Esophagus muscularis mucosa (tissue), 4 donors: ENCODE data around the gene TMCO1. TPM values are rescaled to one million over a fixed set of nuclear protein-coding genes. Genes with fewer than 3 reads are reported as not detected.
"Not testable (repeated sequence)": the region's sequence is repeated elsewhere in the genome, so short reads cannot be mapped to it uniquely, and the experiment has no call there.

Experiments used
- DNase-seq: peaks from one replicate; pipeline ENCODE4 v3.0.0-alpha.2; 2017; ENCODE audit errors: extremely low spot score
- H3K27ac ChIP-seq, 4 donors: fragments of 200-600 bp; sonication (generic); replicated peaks in 1 of 4; 1 replicate in 3 of 4; 2 replicates in 1 of 4; pipeline ENCODE4 v1.5.1; 2016 to 2019; ENCODE audit warnings: mild to moderate bottlenecking in 1 of 4
- H3K27me3 ChIP-seq, 4 donors: fragments of 200-600 bp; sonication (generic); one replicate each; pipeline versions ENCODE4 v1.5.1 to v1.6.0; 2016 to 2019
- H3K36me3 ChIP-seq, 4 donors: fragments of 200-600 bp; sonication (generic); one replicate each; pipeline ENCODE4 v1.5.1; 2016 to 2019
- H3K4me1 ChIP-seq, 4 donors: fragments of 200-600 bp; sonication (generic); one replicate each; pipeline ENCODE4 v1.5.1; 2016 to 2019
- H3K4me3 ChIP-seq, 4 donors: fragments of 200-600 bp; sonication (generic); 1 replicate in 2 of 4; 2 replicates in 2 of 4; pipeline ENCODE4 v1.5.1; 2016 to 2019; ENCODE audit warnings: mild to moderate bottlenecking in 4 of 4, moderate library complexity in 1 of 4
- H3K9me3 ChIP-seq, 4 donors: fragments of 200-600 bp; sonication (generic); 1 replicate in 3 of 4; 2 replicates in 1 of 4; pipeline ENCODE4 v1.5.1; 2016 to 2019
- EP300 ChIP-seq: sonication (generic); formaldehyde crosslinking; IDR thresholded peaks from one replicate; pipeline ENCODE4 v1.6.1; 2017; ENCODE audit warnings: antibody characterized with exemption
- POLR2A ChIP-seq: fragments of 450-650 bp; IDR thresholded peaks from one replicate; pipeline ENCODE4 v1.6.1; 2017; ENCODE audit warnings: antibody characterized with exemption, moderate library complexity, mild to moderate bottlenecking, low read depth
- POLR2AphosphoS5 ChIP-seq, 2 donors: sonication (generic); formaldehyde crosslinking; IDR thresholded peaks; one replicate each; pipeline ENCODE4 v1.6.1; 2017; ENCODE audit warnings: antibody characterized with exemption in 2 of 2
- WGBS: methylation state at CpG from one replicate; pipeline ENCODE4 v1.1.5; 2018; 5-methylcytosine and 5-hydroxymethylcytosine counted together
- intact Hi-C: fragments of 100-400 bp; cut with DNase I; formaldehyde crosslinking; loops from one replicate; pipeline ENCODE4 v1.15.1; 2023
- total RNA-seq, 4 donors: library from RNA; depleted of rRNA; stranded (reverse); fragments of >200 nt; gene quantifications; one replicate each; pipeline versions ENCODE4 v1.1.0 to v1.2.1, GENCODE V29; 2016
- TF ChIP-seq, protein P1 (sequence below), 3 experiments: fragments of 200-600 bp in 2 of 3; fragments of 450-650 bp in 1 of 3; sonication (generic) in 2 of 3; IDR thresholded peaks; one replicate each; pipeline ENCODE4 v1.5.1; 2017 to 2019; ENCODE audit warnings: antibody characterized with exemption in 3 of 3, mild to moderate bottlenecking in 2 of 3, moderate library complexity in 1 of 3

The TMCO1 gene
- total RNA-seq, 4 donors from 2014 or later = 36.0 to 45.7 (median 37.8) TPM

DNA sequence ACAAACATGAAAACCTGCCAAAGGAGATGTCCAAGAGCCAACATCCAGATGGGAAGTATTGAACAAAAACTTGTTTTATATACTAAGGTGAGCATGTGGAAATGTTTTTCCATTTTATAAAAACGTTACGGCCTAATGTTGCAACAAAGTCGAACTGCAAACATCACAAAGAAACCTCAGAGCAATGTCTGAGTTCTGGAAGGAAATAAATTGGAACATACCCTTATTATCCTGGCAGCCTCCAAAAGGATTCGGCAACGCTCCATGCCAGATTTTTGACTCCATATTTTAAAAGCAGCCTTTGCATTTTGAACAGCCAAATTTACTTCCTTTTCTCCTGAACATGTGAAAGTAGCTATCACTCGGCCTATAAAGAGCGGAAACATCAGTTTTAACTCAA is 73.6 kb downstream of the TMCO1 start:
- no peak overlapping the region for H3K27ac ChIP-seq
- H3K27me3 ChIP-seq = no peaks in the 10 kb centered on the region
- WGBS = 71% methylated on average over 7 of the region's 7 CpGs
- DNase-seq = no peak
- intact Hi-C loops = loop anchor here (5.0 kb wide), 2 partner anchors 63 to 72 kb away; partner anchors contain the start of genes MGST3 and TMCO1
- H3K9me3 ChIP-seq = no peaks in the 10 kb centered on the region
- peaks cover 0 to 19% (median 8%) of the 10 kb centered on the region in 4 donors for H3K36me3 ChIP-seq
- H3K4me1 ChIP-seq = peaks cover 20 to 35% (median 31%) of the 10 kb centered on the region in 4 donors
- TF ChIP-seq POLR2A (no peak), POLR2AphosphoS5 (IDR thresholded peaks at IDR 0.05) (no peak), EP300 (no peak)
- TF ChIP-seq, protein P1, sequence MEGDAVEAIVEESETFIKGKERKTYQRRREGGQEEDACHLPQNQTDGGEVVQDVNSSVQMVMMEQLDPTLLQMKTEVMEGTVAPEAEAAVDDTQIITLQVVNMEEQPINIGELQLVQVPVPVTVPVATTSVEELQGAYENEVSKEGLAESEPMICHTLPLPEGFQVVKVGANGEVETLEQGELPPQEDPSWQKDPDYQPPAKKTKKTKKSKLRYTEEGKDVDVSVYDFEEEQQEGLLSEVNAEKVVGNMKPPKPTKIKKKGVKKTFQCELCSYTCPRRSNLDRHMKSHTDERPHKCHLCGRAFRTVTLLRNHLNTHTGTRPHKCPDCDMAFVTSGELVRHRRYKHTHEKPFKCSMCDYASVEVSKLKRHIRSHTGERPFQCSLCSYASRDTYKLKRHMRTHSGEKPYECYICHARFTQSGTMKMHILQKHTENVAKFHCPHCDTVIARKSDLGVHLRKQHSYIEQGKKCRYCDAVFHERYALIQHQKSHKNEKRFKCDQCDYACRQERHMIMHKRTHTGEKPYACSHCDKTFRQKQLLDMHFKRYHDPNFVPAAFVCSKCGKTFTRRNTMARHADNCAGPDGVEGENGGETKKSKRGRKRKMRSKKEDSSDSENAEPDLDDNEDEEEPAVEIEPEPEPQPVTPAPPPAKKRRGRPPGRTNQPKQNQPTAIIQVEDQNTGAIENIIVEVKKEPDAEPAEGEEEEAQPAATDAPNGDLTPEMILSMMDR (IDR thresholded peaks at IDR 0.05) = no peak
- no peak overlapping the region for H3K4me3 ChIP-seq

DNA sequence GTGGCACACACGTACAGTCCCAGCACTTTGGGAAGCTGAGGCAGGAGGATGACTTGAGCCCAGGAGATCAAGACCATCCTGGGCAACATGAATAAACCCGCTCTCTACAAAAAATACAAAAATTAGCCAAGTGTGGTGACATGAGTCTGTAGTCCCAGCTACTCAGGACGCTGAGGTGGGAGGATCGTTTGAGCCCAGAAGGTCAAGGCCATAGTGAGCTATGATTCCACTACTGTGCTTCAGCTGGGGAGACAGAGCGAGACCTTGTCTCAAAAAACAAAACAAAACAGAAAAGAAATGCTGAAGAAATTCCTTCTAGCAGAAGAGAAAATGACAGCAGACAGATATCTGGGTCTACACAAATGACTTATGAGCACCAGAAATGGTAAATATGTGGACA is 80.6 kb downstream of the TMCO1 start:
- Histone ChIP-seq H3K36me3 (peaks cover 4 to 36% (median 10%) of the 10 kb centered on the region in 4 donors), H3K27ac (no peak overlapping the region), H3K4me3 (no peak overlapping the region), H3K4me1 (peaks cover 0 to 13% (median 5%) of the 10 kb centered on the region in 4 donors), H3K9me3 (no peaks in the 10 kb centered on the region), H3K27me3 (no peaks in the 10 kb centered on the region)
- intact Hi-C loops = no loop called here
- 100% methylated on average over 5 of the region's 5 CpGs for WGBS
- DNase-seq = no peak
- TF ChIP-seq POLR2A = no peak
- TF ChIP-seq, protein P1 (IDR thresholded peaks at IDR 0.05) = no peak
- no peak for TF ChIP-seq EP300
- TF ChIP-seq POLR2AphosphoS5 (IDR thresholded peaks at IDR 0.05) = no peak

DNA sequence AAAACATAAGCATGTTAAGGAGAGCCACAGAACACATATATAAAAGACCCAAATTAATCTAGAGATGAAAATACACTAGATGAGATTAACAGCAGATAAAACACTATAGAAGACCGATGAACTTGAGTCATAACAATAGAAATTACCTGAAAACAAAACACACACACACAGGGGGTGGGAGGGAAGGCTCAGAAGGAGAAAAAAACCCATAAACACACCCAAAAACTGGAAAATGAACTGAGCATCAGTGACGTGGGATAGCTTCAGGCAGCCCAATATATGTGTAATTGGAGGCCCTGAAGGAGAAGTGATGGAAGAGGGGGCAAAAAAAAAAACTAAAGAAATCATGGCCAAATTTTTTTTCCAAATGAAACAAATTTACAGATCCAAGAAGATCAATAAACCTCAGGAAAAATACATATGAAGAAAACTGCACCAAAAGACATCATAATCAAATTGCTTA is 81.7 kb downstream of the TMCO1 start:
- WGBS = 98% methylated on average over 2 of the region's 2 CpGs
- H3K27ac ChIP-seq = no peak overlapping the region
- H3K36me3 ChIP-seq = peaks cover 5 to 46% (median 19%) of the 10 kb centered on the region in 4 donors
- no peaks in the 10 kb centered on the region for H3K9me3 ChIP-seq
- DNase-seq = no peak
- peaks cover 0 to 13% (median 5%) of the 10 kb centered on the region in 4 donors for H3K4me1 ChIP-seq
- no peaks in the 10 kb centered on the region for H3K27me3 ChIP-seq
- TF ChIP-seq EP300 (no peak), POLR2A (no peak), POLR2AphosphoS5 (IDR thresholded peaks at IDR 0.05) (no peak)
- TF ChIP-seq, protein P1 (IDR thresholded peaks at IDR 0.05) = no peak
- H3K4me3 ChIP-seq = no peak overlapping the region
- intact Hi-C loops = no loop called here

DNA sequence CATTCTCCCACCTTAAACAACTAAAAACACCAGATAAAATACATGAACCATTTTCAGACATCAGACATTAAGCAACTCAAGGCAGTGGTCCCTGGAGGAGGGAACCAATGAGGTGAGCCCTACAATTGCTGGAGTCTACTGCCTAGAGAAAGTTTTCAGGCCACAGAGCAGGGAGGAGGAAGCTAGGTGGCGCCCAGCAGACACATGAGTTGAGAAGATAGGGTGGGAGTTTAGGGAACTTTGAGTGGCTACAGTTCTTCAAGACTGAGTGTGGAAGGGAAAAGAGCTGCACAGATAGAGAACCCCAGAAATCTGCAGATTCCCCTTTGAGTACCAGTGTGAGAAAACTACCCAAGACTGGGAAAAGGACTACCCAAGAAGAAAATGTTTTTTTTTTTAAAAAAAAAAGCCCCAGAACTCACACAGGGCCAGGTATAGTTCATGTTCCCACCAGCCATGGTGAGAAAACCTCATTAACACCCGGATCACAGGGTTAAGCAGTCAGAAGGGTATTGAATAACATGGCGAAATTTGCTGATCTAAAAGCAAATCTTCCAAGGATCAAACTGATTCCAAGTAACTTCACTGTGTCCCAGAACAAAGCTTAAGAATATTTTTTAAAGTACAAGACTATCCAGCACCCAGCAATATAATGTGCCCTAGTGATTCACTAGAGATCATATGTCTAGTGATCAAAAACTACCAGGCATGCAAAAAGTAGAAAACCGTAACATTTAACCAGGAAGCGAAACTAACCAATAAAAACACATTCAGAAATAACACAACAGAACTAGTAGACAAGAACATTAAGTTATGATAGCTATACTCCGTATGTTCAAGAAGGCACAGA is 82.3 kb downstream of the TMCO1 start:
- no peak for TF ChIP-seq POLR2A
- Histone ChIP-seq H3K4me1 (peaks cover 0 to 13% (median 5%) of the 10 kb centered on the region in 4 donors), H3K27me3 (no peaks in the 10 kb centered on the region), H3K27ac (no peak overlapping the region), H3K36me3 (peaks cover 9 to 53% (median 25%) of the 10 kb centered on the region in 4 donors), H3K9me3 (no peaks in the 10 kb centered on the region), H3K4me3 (no peak overlapping the region)
- intact Hi-C loops = no loop called here
- 91% methylated on average over 6 of the region's 6 CpGs for WGBS
- DNase-seq = no peak

DNA sequence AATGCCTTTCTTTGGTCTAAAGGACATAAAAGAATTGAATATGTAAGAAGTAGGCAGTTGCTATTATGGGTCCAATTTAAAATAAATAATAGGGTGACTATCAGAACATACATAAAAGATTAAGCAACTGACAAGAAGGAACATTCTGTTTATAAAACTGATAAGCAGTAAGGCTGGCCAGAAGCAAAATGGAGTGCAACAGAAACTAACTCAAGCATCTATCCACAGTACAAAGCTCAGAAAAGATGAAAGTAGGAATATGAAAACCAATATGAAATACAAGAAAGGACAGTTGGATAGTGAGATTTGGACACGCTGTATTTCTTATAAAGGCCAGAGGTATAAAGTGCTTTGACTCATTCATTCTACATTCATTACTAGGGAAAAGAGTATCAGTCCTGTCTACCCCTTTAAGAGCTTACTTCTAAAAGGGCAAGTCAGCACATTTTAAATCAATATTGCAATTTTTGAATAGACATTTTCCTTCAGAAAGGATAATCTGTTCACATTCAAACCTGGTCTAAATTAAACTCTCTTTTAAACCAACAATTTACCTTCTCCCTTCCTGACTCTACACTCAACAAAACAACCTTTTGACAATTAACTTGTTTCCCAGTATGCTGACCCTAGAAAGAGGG is 84.7 kb downstream of the TMCO1 start:
- Histone ChIP-seq H3K27ac (no peak overlapping the region), H3K27me3 (no peaks in the 10 kb centered on the region), H3K4me3 (no peak overlapping the region), H3K4me1 (peaks cover 0 to 13% (median 5%) of the 10 kb centered on the region in 4 donors), H3K9me3 (no peaks in the 10 kb centered on the region), H3K36me3 (peaks cover 10 to 60% (median 39%) of the 10 kb centered on the region in 4 donors)
- intact Hi-C loops = no loop called here
- no peak for DNase-seq
- 3% methylated on average over 1 of the region's 1 CpG for WGBS
- TF ChIP-seq EP300 (no peak), POLR2AphosphoS5 (IDR thresholded peaks at IDR 0.05) (no peak)

GRCh38 chr1:165680773-165681172 is 87.9 kb downstream of the TMCO1 start:
- 94% methylated on average over 4 of the region's 4 CpGs for WGBS
- H3K27me3 ChIP-seq, intact Hi-C loops, H3K4me1 ChIP-seq, H3K4me3 ChIP-seq, H3K27ac ChIP-seq, DNase-seq, H3K9me3 ChIP-seq: not testable (repeated sequence)
- peaks cover 10 to 73% (median 67%) of the 10 kb centered on the region in 4 donors for H3K36me3 ChIP-seq
